AG04449 (cell line): ENCODE measurements around the gene HNRNPUL1.

Experiments
- CTCF ChIA-PET: fragments of 350-600 bp; formaldehyde crosslinking; extraction: SDS; loops from one replicate; lab custom pipeline; 2021; ENCODE audit warnings: antibody characterized with exemption; lab: Yijun Ruan, JAX
- POLR2A ChIA-PET: fragments of 400-600, 350-600 bp; formaldehyde crosslinking; extraction: SDS; loops from one replicate; lab custom pipeline; 2020; ENCODE audit warnings: antibody characterized with exemption, inconsistent platforms; lab: Yijun Ruan, JAX
- DNase-seq: peaks from one replicate; pipeline ENCODE4 v3.0.0-alpha.2; 2010; ENCODE audit warnings: low read depth, low spot score
- H3K4me3 ChIP-seq: 2 replicates; pipeline ENCODE4 v1.5.1; 2011; ENCODE audit warnings: low read depth, mild to moderate bottlenecking, control low read depth, low read length
- CTCF ChIP-seq: IDR thresholded peaks from one replicate; pipeline ENCODE4 v1.5.1; 2011; ENCODE audit warnings: mild to moderate bottlenecking, moderate library complexity, low read length, control low read depth, inconsistent platforms; ENCODE audit not compliant: insufficient read depth; ENCODE audit errors: missing control alignments

The HNRNPUL1 gene

GRCh38 chr19:41263850-41264580 is at the start of gene HNRNPUL1:
TSS of gene HNRNPUL1 (plus strand) at chr19:41264372. CDS start at chr19:41264504, 132 bp downstream.
- peak; percentile 100 for DNase-seq
- ChIA-PET CTCF (interaction anchor here (1.0 to 14.0 kb wide), 11 partner anchors 13 to 88 kb away, joined by 3 to 205 read pairs (median 8); partner anchors contain the start of gene AXL), POLR2A (interaction anchor here (0.6 to 3.7 kb wide), 11 partner anchors 9 to 175 kb away, joined by 3 to 28 read pairs (median 4); partner anchors contain the start of gene AXL)
- H3K4me3 ChIP-seq = peak within 1 kb of the TSS; percentile 87
- peak; percentile 36 for TF ChIP-seq CTCF

GRCh38 chr19:41217741-41218140 is 46.4 kb upstream of the HNRNPUL1 start:
- DNase-seq = no peak
- ChIA-PET CTCF (interaction anchor here (1.0 to 2.2 kb wide), 3 partner anchors 10 to 91 kb away, joined by 3 to 5 read pairs (median 3); no protein-coding TSS in a partner anchor), POLR2A (interaction anchor here (2.8 kb wide), 1 partner anchor 46 kb away, joined by 17 read pairs; the partner anchor contains the start of gene HNRNPUL1)
- H3K4me3 ChIP-seq = no peak overlapping the region
- no peak for TF ChIP-seq CTCF

GRCh38 chr19:41218249-41218614 is 45.9 kb upstream of the HNRNPUL1 start:
- no peak for DNase-seq
- peak overlapping the region; percentile 90 for H3K4me3 ChIP-seq
- POLR2A ChIA-PET = interaction anchor here (0.6 to 2.8 kb wide), 5 partner anchors 9 to 92 kb away, joined by 3 to 17 read pairs (median 4); partner anchors contain the start of genes CCDC97 and HNRNPUL1
- CTCF ChIA-PET = interaction anchor here (1.0 to 2.2 kb wide), 7 partner anchors 9 to 91 kb away, joined by 3 to 8 read pairs (median 3); no protein-coding TSS in a partner anchor
- TF ChIP-seq CTCF = no peak

- DNase-seq = peak; percentile 63
- ChIA-PET POLR2A (interaction anchor here (0.6 to 2.8 kb wide), 9 partner anchors 9 to 91 kb away, joined by 3 to 17 read pairs (median 4); partner anchors contain the start of genes CCDC97 and HNRNPUL1), CTCF (interaction anchor here (0.7 to 2.7 kb wide), 10 partner anchors 9 to 134 kb away, joined by 3 to 10 read pairs (median 4); no protein-coding TSS in a partner anchor)
- no peak for TF ChIP-seq CTCF
- peak within 1 kb of the TSS; percentile 90 for H3K4me3 ChIP-seq
Measured at GRCh38 chr19:41218615-41219507, 45.3 kb upstream of the HNRNPUL1 start, which contains the start of gene AXL. TSS of gene AXL (plus strand) at chr19:41219223. CDS start at chr19:41219393, 170 bp downstream.

GRCh38 chr19:41219924-41220567 is 44.1 kb upstream of the HNRNPUL1 start:
- peak overlapping the region; percentile 90 for H3K4me3 ChIP-seq
- CTCF ChIA-PET = interaction anchor here (1.2 to 2.7 kb wide), 10 partner anchors 10 to 88 kb away, joined by 3 to 10 read pairs (median 6); no protein-coding TSS in a partner anchor

More at GRCh38 chr19:41219924-41220567, 44.1 kb upstream of the HNRNPUL1 start:
- no peak for DNase-seq
- no peak for TF ChIP-seq CTCF
- POLR2A ChIA-PET = interaction anchor here (0.7 to 2.8 kb wide), 6 partner anchors 11 to 85 kb away, joined by 3 to 17 read pairs (median 4); partner anchors contain the start of gene HNRNPUL1
